HL-60/S4 treated with phorbol 12-myristate 13-acetate at 8.2 ng/mL for 4 days and 3 days (cell line): ENCODE data around the gene DPP9.
"Not testable (repeated sequence)": the region's sequence is repeated elsewhere in the genome, so short reads cannot be mapped to it uniquely, and the experiment has no call there.

ENCODE experiments used
- in situ Hi-C: fragments of 300-500 bp; cut with MboI; formaldehyde crosslinking; loops from 2 replicates; pipeline ENCODE4 v1.15.0; 2022; ENCODE audit warnings: low sequenced_read_pairs

The DPP9 gene

DNA sequence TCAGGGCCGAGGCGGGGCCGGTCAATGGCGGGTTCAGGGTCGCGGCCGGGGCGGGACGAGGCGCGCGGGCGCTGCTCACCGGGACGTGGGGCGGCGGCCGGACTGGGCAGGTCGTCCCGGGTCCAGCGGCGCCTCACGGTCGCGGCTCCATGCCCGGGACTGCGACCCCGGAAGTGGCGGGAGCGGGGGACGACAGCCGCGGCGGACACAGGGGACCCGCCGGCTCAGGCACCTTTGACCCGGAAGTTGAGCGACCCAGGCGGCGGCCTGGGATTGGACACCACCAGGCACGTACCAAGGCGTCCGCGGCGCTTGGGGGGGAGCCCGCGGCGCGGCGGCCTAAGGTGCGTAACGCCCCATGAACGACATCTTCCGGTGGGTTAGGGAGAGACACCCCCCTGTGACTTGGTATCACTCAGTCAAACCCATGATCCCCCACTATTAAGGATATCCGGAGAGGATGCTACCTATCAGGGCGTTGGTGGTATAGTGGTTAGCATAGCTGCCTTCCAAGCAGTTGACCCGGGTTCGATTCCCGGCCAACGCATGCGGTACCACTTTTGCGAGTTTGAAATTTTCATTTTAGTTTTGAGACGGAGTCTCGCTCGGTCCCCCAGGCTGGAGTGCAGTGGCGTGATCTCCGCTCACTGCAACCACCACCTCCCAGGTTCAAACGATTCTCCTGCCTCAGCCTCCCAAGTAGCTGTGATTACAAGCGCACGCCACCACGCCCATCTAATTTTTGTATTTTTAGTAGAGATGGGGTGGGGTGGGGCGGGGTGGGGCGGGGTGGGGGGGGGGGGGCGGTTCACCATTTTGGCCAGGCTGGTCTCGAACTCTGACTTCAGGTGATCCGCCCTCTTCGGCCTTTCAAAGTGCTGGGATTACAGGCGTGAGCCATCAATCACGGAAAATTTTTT lies at the start of gene DPP9:
Gene DPP9 (minus strand): TSS at position 248 of the 920 bp plus-strand sequence. CDS start 3,936 bp downstream, outside the sequence.
- in situ Hi-C loops = no loop called here

DNA sequence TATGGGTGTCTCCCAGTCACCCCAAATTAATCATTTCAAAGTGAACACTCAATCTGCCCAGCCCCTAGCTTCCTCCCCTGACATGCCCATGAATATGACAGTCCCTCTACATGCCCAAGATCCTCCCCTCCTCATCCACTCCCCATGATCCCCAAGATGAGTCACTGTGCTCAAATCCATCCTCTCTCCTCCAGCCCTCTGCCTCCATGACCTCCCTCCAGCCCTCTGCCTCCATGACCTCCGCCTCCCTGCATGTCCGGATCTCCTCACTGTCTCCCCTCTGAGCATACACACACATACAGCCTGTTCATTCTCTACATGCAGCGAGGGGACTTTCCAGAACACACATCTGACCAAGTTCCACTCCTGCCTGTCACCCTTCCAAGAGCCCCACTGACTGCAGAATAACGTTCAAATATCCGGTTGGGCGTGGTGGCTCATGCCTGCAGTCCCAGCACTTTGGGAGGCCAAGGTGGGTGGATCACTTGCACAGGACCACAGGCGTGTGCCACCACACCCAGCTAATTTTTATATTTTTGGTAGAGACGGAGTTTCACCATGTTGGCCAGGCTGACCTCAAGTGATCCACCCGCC lies 49.5 kb upstream of the DPP9 start:
- in situ Hi-C loops = no loop called here

DNA sequence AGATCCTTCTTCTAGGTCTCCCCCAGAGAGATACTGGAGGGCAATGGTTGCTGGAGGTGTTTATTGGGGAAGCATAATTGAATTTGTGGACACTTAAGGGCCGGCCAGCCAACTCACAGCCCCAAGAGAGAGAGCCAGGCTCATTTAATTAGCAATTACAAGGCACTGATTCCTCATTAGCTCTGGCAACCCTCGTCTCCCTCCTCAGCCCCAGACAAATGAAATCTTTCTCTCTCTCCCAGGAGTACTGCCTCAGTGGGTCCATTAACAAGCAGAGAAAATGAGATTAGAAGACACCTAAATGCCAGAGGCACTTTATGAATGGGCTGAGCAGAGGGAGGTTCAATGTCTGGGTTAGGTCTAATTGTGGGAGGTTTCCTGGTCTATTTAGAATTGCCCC lies 48.9 kb upstream of the DPP9 start:
- in situ Hi-C loops = no loop called here

DNA sequence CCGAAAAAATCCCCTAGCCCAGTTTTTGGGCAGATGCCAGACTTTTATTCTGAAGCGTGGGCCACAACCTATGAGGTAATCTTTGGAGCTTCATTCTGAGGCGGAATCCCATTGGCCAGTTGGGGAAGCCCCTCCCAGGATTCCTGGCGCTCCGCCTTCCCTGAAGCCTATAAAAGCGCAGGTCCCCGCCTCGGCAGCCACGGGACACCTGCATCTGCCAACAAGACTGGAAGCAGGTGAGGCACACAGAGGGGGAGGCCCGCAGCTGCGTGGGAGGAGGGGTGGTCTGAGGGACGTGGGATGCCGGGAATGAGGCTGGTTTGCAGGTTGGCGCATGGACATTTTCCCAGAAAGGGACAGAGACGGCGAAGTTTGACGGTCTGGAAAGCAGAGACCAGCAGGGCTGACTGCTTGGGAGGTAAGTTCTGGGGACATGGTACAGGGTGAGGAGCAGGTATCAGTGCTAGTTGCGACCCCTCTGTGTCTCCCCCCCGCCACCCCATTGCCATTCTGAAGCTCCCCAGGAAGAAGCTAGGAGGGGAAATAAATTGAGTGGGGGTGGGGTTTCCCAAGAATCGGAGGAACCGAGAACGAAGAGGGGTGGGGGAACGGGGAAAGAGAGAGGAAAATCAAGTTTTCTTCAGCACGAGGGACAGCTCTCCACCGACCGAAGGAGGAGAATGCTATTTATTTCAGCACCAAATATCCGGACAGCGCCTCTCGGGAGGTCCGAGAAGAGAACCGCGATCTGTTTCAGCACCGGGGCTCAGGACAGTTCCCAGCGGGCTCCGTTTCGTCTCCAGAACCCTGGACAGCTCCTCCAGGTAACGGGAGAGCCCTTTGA lies 45.5 kb upstream of the DPP9 start:
- in situ Hi-C loops = no loop called here

DNA sequence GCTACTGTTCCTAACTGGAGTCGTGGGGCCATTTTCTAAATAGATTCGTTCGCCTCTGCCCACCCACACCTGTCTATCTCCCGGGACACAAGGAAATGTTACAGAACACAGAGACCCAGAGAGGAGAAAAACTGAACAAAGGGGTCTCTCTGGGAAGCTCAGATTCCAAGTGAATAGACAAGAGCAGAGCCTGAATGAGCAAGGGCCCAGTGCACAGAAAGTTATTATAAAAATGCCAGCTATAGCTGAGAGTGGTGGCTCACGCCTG lies 40.7 kb upstream of the DPP9 start:
- in situ Hi-C loops = no loop called here

DNA sequence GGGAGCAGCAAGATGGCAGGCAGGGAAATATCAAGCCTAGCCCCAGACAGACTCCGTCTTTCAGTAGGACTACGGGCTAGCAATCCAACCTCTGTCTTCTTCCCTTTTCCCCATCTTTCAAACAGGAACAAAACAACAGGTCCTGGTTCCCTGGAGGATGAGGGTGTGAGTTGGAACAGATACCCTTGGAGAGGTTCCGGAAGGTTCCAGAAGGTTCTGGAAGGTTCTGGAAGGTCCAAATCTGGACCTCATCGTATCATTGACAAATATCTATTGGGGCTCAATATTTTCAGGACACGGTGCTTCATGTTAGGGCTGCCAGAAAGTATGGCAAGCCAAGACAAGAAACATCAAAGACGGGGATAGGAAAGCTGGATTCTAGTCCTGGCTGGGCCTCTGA lies 39.4 kb upstream of the DPP9 start:
- in situ Hi-C loops = no loop called here

DNA sequence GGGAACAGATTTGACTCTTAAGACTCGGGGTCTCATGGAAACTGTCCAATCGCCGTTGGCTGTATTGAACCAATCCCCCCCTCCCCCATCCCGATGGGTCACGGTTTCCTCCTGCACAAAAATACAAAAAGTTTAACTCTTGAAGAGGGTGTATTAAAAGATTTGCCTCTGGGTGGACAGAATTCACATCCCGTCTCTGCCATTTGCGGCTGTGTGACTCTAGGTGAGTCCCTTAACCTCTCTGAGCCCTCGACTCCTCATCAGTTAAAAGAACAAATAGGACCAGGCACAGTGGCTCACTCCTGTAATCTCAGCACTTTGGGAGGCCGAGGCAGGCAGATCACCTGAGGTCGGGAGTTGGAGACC lies 36.6 kb upstream of the DPP9 start:
- in situ Hi-C loops = no loop called here

DNA sequence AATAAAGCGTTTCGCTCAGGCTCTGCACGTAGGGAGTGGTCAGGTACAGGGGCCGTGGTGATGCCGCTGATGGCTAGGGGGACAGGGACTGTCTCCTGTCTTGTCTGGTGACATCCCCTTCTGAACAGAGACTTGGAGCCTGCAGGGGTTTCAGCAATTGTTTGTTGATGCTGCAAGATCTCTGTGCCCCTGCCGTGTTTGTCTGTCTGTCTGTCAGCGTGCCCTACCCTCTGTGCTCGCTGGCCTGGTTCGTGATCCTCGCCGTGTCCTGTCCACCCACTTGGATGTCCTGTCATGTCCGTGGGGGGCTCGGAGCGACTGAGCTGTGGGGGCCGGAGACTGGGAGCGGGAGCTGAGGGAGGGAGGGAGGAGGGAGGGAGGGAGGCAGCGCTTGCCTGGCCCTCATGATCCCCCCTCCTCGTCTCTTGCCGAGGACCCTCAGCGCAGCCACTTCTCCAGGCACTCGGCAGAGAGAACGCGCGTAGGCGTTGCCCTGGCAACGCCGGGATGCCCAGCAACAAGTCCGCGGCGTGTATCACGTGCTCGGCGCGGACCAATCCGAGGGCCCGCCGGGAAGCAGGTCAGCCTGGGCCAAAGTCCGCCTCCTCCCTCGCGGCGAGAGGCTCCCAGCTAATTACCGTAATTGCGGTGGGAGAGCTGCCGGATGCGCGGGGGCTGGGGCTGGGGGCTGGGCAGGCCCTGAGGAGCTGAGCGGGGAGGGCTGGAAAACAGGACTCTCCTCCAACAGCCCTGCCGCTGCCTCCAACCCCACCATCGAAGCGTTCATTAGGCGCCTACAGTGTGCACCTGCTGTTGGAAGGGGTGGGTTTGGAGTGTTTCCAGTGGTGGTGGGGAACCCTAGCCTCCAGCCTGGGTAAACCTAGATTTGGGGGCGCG lies 36.0 kb upstream of the DPP9 start:
- in situ Hi-C loops = no loop called here

DNA sequence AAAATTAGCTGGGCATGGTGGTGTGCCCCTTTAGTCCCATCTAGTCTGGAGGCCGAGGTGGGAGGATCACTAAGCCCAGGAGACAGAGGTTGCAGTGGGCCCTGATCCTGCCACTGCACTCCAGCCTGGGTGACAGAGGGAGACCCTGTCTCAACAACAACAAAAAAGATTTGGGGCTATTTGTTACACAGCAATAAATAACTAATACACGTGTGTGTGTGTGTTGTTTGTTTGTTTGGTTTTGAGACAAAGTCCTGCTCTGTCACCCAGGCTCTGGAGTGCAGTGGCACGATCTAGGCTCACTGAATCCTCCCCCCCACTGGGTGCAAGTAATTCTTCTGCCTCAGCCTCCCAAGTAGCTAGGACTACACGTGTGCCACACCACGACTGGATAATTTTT lies 35.0 kb upstream of the DPP9 start:
- in situ Hi-C loops = no loop called here

DNA sequence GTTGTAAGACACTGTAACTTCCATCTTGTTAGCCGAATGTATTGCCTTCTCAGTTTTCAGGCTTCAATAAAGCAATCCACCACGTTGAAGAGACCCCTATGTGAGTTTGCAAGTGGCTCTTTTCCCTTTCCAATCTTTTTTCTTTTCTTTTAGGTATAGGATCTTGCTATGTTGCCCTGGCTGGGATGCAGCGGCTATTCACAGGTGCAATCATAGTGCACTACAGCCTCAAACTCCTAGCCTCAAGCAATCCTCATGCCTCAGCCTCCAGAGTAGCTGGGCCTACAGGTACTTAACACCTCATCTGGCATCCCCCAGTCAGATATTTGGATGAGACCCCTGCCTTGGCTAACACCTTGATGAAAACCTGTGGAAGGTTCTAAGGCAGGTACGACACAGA lies 34.4 kb upstream of the DPP9 start:
- in situ Hi-C loops = no loop called here

DNA sequence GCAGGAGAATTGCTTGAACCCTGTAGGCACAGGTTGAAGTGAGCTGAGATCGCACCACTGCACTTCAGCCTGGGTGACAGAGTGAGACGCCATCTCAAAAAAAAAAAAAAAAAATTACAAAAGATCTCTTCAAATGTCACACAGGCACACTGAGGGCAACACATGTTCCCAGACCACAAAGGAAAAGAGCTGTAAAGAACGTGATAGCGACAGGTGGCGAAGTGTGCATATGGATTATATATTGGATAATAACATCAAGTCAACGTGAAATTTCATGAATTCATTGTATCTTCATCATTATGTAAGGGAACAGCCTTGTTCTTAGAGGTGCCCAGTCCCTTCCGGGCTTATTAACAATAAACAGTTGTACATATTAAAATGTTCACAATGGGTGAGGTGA lies 31.8 kb upstream of the DPP9 start:
- in situ Hi-C loops = no loop called here

DNA sequence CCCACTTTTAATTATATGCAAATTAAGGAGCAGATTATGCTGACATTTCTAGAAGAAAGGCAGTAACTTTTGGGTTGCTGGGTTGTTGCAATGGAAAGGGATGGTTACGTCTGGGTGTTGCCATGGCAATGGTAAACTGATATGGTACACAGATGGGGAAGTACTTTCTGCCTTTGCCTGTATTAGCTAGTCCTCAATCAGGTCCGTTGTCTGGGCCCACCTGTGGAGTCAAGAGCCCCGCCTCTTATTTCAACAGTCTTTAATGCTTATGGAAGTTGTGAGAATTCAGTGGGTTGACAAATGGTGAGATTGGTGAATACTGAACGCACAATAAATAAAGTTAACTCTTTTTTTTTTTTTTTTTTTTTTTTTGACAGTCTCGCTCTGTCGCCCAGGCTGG lies 30.6 kb upstream of the DPP9 start:
- in situ Hi-C loops = no loop called here

DNA sequence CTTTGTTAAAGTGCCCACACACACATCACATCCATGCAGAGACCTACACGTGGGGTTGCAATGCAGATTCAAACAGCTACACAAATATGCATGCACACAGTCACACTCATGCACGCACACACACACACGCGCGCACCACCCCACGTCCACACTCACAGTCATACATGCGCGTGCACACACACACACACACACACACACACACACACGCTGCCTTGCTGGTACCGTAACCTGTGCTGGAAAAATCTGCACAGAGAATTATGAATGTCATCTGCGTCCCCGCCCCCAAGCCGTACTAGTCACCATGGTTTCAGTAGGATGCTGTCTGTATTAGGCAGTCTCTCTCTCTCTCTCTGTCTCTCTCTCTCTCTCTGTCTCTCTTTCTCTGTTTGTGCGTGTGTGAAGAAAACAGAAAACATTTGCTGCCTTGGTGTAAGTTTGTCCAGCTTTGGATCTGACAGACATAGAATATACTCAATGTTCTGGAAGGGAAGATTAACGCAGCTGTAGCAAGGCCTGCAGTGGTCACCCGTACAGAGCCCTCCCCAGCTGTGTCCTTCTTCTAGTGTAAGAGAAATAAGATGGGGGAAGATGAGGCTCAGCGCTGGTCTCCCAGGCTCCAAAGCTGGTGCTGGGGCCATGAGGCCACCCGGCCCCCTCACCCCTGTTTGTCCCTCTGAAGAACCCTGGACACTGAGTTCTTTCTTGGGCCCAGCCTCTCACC lies 26.4 kb upstream of the DPP9 start:
- in situ Hi-C loops = no loop called here

DNA sequence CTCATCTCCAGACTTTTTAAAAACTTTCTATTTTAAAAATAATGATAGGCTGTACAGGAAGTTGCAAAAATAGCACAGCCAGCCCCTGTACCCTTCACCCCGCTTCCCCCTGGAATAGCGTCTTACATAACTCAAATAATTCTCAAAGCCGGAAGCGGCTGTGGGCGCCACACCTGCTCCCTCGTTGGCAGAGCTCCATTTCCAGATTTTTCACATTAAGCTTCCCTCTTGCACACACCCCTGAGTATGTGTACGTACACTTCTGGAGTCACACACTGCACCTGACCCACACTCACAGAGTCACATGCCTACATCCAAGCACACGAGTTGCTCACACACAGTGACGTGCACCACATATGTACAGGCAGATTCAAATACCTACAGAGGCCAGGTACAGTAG lies 24.9 kb upstream of the DPP9 start:
- in situ Hi-C loops = no loop called here

DNA sequence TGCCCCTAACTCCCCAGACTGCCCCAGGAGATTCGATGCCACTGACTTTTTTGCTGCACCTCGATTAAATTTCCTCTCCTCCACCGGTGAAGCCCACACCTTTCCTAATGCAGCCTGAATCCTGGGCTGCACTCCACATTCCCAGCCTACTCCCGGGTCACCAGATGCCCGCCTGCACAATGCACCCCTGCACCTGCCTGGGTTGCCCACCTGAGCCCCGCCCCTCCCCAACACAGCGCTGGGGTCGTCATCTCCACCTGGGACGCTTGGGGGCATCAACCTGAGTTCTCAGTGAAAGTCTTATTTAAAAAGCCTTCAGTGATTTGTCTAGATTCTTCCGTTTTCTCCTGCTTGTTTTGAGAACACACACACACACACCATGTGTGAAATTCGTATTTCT lies 24.5 kb upstream of the DPP9 start:
- in situ Hi-C loops = no loop called here

DNA sequence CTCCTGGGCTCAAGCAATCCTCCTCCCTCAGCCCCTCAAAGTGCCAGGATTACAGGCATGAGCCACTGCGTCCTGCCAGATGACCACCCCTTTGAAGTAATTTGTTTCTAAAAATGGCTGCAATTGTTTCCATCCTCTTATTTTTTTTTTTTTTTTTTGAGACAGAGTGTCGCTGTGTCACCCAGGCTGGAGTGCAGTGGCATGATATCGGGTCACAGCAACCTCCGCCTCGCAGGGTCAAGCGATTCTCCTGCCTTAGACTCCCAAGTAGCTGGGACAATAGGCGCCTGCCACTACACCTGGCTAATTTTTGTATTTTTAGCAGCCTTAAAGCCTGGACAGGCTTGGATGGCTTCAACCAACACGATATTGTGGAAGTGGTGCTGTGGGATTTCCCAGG lies 22.3 kb upstream of the DPP9 start:
- in situ Hi-C loops = no loop called here

DNA sequence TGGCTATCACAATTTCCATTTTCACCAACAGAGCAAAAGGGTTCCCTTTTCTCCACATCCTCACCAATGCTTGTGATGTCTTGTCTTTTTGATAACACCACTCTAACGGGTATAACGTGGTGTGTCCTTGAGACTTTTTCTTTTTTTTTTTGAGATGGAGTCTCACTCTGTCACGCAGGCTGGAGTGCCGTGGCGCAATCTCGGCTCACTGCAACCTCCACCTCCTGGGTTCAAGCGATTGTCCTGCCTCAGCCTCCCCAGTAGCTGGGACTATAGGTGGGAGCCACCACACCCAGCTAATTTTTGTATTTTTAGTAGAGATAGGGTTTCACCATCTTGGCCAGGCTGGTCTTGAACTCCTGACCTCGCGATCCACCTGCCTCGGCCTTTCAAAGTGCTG lies 21.5 kb upstream of the DPP9 start:
- in situ Hi-C loops = not testable (repeated sequence)

DNA sequence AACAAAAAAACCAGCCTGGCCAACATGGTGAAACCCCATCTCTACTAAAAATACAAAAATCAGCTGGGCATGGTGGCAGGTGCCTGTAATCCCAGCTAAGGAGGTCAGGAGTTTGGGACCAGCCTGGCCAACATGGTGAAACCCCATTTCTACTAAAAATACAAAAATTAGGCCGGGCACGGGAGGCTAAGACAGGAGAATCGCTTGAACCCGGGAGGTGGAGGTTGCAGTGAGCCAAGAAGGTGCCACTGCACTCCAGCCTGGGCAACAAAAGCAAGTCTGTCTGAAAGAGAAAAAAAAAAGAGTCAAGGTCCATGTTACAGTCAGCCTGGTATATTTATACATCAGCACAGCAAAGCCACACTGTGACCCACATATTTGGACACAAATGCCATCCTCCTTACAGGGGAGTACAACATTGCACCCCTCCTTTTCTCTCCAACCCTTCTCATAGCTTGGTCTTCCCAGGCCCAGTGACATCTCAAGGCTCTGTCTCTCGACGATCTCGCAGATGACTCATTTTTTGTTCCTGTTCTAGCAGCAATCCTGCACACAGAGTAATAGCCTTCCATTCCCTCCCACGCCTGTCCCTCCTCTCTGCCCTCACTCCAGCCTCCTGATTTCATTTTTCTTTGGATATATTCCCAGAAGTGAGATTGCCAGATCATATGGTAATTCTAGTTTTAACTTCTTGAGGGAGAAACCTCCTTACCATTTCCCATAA lies 21.0 kb upstream of the DPP9 start:
- in situ Hi-C loops = no loop called here

DNA sequence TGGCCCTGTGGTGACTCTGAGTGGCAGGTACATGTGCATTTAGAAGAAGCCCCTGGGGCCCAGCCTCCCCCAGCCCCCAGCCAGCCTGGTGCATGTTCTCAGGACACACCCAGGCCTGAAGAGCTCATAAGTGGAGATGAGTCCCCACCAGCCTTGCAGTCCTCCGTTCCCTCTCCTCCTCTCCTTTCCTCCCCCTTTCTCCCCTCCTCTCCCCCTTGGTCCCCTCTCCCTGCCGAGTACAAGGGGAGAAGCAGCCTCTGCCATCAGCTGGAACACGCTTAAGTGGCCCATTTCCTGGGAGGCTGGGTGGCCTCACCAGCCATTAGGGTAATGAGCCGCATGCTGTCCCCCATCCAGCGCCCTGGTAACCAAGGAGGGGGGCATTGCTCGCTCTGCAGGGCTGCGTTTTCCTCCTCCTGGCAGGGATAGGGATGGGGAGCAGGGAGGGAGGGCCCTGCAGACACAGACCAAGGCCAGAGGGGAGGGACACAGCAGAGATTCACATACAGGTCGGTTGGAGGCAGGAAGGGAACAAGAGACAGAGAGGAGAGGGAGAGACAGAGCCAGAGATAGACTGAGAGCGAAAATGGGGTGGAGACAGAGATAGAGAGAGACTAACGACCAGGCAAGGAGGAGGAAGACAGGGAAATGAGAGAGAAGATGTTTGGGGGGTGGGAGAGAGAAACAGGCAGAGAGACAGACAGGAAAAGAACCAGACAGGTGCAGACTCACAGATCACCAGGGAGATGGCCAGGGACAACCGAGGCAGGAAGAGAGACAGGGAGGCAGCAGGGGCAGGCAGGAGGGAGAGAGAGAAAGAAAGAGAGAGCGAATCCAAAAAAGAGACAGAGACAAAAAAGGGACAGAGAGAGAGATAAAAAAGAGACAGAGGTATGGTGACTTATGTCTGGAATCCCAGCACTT lies 19.3 kb upstream of the DPP9 start:
- in situ Hi-C loops = no loop called here
